ENCODE results near the gene SLC37A3.

DNA sequence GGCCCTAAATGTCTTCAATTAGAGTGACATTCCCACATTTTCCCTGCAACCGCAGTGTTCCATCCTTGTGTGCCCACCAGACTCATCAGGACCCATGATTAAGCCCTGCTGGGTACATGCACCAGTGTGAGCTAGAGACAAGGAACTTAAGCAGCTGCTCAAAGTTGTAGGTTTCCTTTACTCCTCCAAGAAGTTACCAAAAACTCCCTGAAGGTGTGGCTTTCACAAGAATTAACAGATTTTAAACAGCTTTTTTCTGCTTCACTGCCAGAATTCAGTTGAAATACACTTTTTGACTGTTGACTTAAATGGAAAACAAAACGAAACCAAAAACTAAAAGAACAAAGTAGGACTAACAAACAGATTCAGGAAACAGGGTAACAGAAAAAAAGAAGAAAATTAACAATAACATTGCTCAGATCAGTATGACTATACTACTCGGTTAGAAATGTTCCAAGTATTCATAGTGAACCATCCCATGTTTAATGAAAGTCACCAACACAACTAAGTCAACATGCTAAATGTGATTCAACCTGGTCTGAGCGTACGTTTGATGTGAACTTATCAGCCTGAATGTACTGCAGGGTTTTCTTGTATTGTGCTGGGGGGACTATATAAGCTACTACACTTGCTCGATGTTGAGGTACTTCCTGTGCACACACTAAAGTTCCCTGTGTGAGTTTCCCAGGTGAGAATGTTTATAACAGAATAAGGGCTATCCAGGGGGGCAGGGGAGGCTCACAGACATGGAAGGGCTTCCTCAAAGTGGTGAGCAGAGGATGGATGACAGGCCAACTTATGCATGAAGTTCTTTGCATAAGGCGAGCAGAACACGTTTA, 22.2 kb downstream of the SLC37A3 start:
- TF ChIP-seq EZH2phosphoT487 (IDR thresholded peaks at IDR 0.05; ENCODE audit: low read depth) = no peak
- TF ChIP-seq, protein P1, sequence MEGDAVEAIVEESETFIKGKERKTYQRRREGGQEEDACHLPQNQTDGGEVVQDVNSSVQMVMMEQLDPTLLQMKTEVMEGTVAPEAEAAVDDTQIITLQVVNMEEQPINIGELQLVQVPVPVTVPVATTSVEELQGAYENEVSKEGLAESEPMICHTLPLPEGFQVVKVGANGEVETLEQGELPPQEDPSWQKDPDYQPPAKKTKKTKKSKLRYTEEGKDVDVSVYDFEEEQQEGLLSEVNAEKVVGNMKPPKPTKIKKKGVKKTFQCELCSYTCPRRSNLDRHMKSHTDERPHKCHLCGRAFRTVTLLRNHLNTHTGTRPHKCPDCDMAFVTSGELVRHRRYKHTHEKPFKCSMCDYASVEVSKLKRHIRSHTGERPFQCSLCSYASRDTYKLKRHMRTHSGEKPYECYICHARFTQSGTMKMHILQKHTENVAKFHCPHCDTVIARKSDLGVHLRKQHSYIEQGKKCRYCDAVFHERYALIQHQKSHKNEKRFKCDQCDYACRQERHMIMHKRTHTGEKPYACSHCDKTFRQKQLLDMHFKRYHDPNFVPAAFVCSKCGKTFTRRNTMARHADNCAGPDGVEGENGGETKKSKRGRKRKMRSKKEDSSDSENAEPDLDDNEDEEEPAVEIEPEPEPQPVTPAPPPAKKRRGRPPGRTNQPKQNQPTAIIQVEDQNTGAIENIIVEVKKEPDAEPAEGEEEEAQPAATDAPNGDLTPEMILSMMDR (IDR thresholded peaks at IDR 0.05; ENCODE audit: low read depth, low read length) = no peak
